ENCODE results near the gene GAS2.

GAS2 gene

GRCh38 chr11:22674470-22675439, 8.3 kb downstream of the GAS2 start:
- no peak for DNase-seq

- no peak for DNase-seq
Observed at GRCh38 chr11:22677153-22677903, 10.9 kb downstream of the GAS2 start.

GRCh38 chr11:22680628-22681027, 14.2 kb downstream of the GAS2 start:
- no peak for DNase-seq

- DNase-seq: no peak
Observed at GRCh38 chr11:22681281-22681812, 14.9 kb downstream of the GAS2 start.

GRCh38 chr11:22684082-22684481, 17.7 kb downstream of the GAS2 start:
- no peak for DNase-seq

GRCh38 chr11:22685111-22685510, 18.7 kb downstream of the GAS2 start:
- no peak for DNase-seq

- no peak for DNase-seq
Observed at GRCh38 chr11:22688914-22689313, 22.5 kb downstream of the GAS2 start.

GRCh38 chr11:22690257-22690656, 23.8 kb downstream of the GAS2 start:
- no peak for DNase-seq

GRCh38 chr11:22690871-22691270, 24.5 kb downstream of the GAS2 start:
- DNase-seq: no peak

GRCh38 chr11:22699388-22699787, 33.0 kb downstream of the GAS2 start:
- DNase-seq: no peak

GRCh38 chr11:22702031-22702430, 35.6 kb downstream of the GAS2 start:
- DNase-seq: no peak

- peak; percentile 90 for DNase-seq
Observed at GRCh38 chr11:22703040-22703439, 36.6 kb downstream of the GAS2 start.

- peak; percentile 92 for DNase-seq
Observed at GRCh38 chr11:22703591-22703990, 37.2 kb downstream of the GAS2 start.

- no peak for DNase-seq
Observed at GRCh38 chr11:22707119-22707899, 40.9 kb downstream of the GAS2 start.

- DNase-seq: no peak
Observed at GRCh38 chr11:22711071-22711770, 44.8 kb downstream of the GAS2 start.

- no peak for DNase-seq
Observed at GRCh38 chr11:22711880-22712279, 45.5 kb downstream of the GAS2 start.

- no peak for DNase-seq
Observed at GRCh38 chr11:22713336-22713735, 46.9 kb downstream of the GAS2 start.

GRCh38 chr11:22715971-22716370, 49.6 kb downstream of the GAS2 start:
- DNase-seq: no peak

- no peak for DNase-seq
Observed at GRCh38 chr11:22720457-22720856, 54.0 kb downstream of the GAS2 start.

GRCh38 chr11:22723274-22723673, 56.9 kb downstream of the GAS2 start:
- no peak for DNase-seq

- no peak for DNase-seq
Observed at GRCh38 chr11:22725079-22725478, 58.7 kb downstream of the GAS2 start.
